CD4-positive, alpha-beta memory T cell (primary cell): ENCODE measurements around the gene TRAF6. TPM values are rescaled to one million over a fixed set of nuclear protein-coding genes. Genes with fewer than 3 reads are reported as not detected.

Source experiments
- CTCF ChIA-PET: fragments of 350-600 bp; sonication (Branson Sonifier 250); formaldehyde crosslinking; loops from one replicate; lab custom pipeline; 2021; ENCODE audit warnings: inconsistent platforms; ENCODE audit not compliant: partially characterized antibody; lab: Charles Lee
- POLR2A ChIA-PET: fragments of 350-600 bp; sonication (Branson Sonifier 250); formaldehyde crosslinking; loops from one replicate; lab custom pipeline; 2021; ENCODE audit not compliant: partially characterized antibody; lab: Charles Lee
- DNase-seq, 5 donors: peaks; one replicate each; pipeline versions ENCODE4 v3.0.0 to v3.0.0-alpha.2; 2020 to 2022; ENCODE audit warnings: mixed read lengths in 1 of 5
- H3K27ac ChIP-seq: one replicate; pipeline ENCODE4 v1.7.0; 2013; ENCODE audit warnings: low read depth, low read length
- H3K27me3 ChIP-seq: 2 replicates; pipeline ENCODE4 v1.7.0; 2013; ENCODE audit warnings: mild to moderate bottlenecking, low read length, moderate library complexity; ENCODE audit not compliant: insufficient read depth
- H3K36me3 ChIP-seq: 2 replicates; pipeline ENCODE4 v1.7.0; 2013; ENCODE audit warnings: mild to moderate bottlenecking, low read length, moderate library complexity; ENCODE audit not compliant: insufficient read depth
- H3K4me1 ChIP-seq: 2 replicates; pipeline ENCODE4 v1.7.0; 2013; ENCODE audit warnings: mild to moderate bottlenecking, low read length, moderate library complexity; ENCODE audit not compliant: insufficient read depth
- H3K4me3 ChIP-seq, 2 donors: one replicate each; pipeline ENCODE4 v1.7.0; 2013; ENCODE audit warnings: low read length in 2 of 2, mild to moderate bottlenecking in 1 of 2
- H3K9me3 ChIP-seq, 2 donors: one replicate each; pipeline ENCODE4 v1.7.0; 2013; ENCODE audit warnings: low read length in 2 of 2, control low read depth in 1 of 2; ENCODE audit not compliant: control insufficient read depth in 1 of 2
- H3K27ac Mint-ChIP-seq, 7 donors: one replicate each; pipeline ENCODE4 v1.8.0; 2020 to 2021; ENCODE audit warnings: mixed read lengths in 7 of 7, mild to moderate bottlenecking in 6 of 7, inconsistent platforms in 3 of 7, moderate library complexity in 3 of 7
- H3K27me3 Mint-ChIP-seq, 2 donors: one replicate each; pipeline ENCODE4 v1.8.0; 2020 to 2021; ENCODE audit warnings: mixed read lengths in 2 of 2
- H3K36me3 Mint-ChIP-seq, 2 donors: one replicate each; pipeline ENCODE4 v1.8.0; 2020 to 2021; ENCODE audit warnings: mixed read lengths in 2 of 2, inconsistent platforms in 1 of 2, mild to moderate bottlenecking in 1 of 2
- H3K4me1 Mint-ChIP-seq, 4 donors: one replicate each; pipeline ENCODE4 v1.8.0; 2020 to 2021; ENCODE audit warnings: mixed read lengths in 4 of 4, mild to moderate bottlenecking in 1 of 4
- H3K4me3 Mint-ChIP-seq, 8 donors: one replicate each; pipeline ENCODE4 v1.8.0; 2020 to 2021; ENCODE audit warnings: mixed read lengths in 8 of 8, mild to moderate bottlenecking in 7 of 8, moderate library complexity in 6 of 8, inconsistent platforms in 3 of 8
- H3K9me3 Mint-ChIP-seq, 8 donors: one replicate each; pipeline ENCODE4 v1.8.0; 2020 to 2021; ENCODE audit warnings: mixed read lengths in 8 of 8, mild to moderate bottlenecking in 5 of 8, inconsistent platforms in 3 of 8, moderate library complexity in 1 of 8
- intact Hi-C: fragments of 100-400 bp; cut with micrococcal nuclease; formaldehyde crosslinking; loops from one replicate; pipeline ENCODE4 v1.15.1; 2023
- polyA plus RNA-seq, 2 donors: library from polyadenylated mRNA; unstranded; fragments of 300-500 nt; fragmentation: Illumina TruSeq; gene quantifications; one replicate each; pipeline ENCODE4 v1.2.3, GENCODE V29; 2021
- total RNA-seq, 2 experiments: library from RNA; stranded (reverse); gene quantifications; one replicate each; pipeline ENCODE4 v1.2.3, GENCODE V29; 2021

Gene TRAF6
- total and polyA plus RNA-seq, 4 experiments from 2014 or later = 10.3 to 23.7 (median 17.1) TPM

DNA sequence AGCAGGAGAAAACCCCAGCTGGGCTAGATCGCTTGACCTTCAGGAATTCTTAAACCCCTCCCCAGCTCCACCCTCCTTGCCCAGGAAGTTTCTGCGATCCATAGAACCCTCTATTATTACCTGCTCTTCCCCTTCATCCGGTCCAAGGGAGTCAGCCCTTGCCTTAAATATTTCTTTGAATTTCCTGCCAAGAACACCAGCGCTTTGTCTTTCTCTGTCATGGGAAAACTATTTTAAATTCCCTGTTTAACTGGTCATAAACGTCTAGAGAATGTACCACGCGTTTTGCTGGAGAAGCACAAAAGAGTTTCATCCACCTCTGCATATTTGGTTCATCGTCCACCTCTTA is 496 bp upstream of the TRAF6 start:
- peak overlapping the region; percentile 80 to 98 (median 96) for H3K27ac Mint-ChIP-seq
- peaks cover 23 to 38% (median 27%) of the 10 kb centered on the region in 4 donors for H3K4me1 Mint-ChIP-seq
- intact Hi-C loops = loop anchor here (1.0 to 2.0 kb wide), 2 partner anchors 221 to 848 kb away; partner anchors contain the start of genes COMMD9 and TRIM44
- peaks cover 0 to 1% (median 0%) of the 10 kb centered on the region in 8 donors for H3K9me3 Mint-ChIP-seq
- peaks cover 0 to 6% of the 10 kb centered on the region in 2 donors for H3K27me3 Mint-ChIP-seq
- peaks cover 29% of the 10 kb centered on the region for H3K4me1 ChIP-seq
- ChIA-PET POLR2A (interaction anchor here (0.6 to 1.8 kb wide), 5 partner anchors 10 to 221 kb away, joined by 3 to 9 read pairs (median 3); partner anchors contain the start of gene COMMD9), CTCF (interaction anchor here (1.0 to 3.2 kb wide), 17 partner anchors 9 to 222 kb away, joined by 3 to 26 read pairs (median 5); partner anchors contain the start of gene COMMD9)
- H3K4me3 Mint-ChIP-seq = peak overlapping the region; percentile 94 to 99 (median 98)
- peaks cover 0 to 9% of the 10 kb centered on the region in 2 donors for H3K36me3 Mint-ChIP-seq
- no peaks in the 10 kb centered on the region for H3K36me3 ChIP-seq
- peak overlapping the region; percentile 78 for H3K27ac ChIP-seq
- H3K9me3 ChIP-seq = no peaks in the 10 kb centered on the region
- no peak for DNase-seq
- peak overlapping the region; percentile 63 to 96 for H3K4me3 ChIP-seq
- peaks cover 5% of the 10 kb centered on the region for H3K27me3 ChIP-seq

DNA sequence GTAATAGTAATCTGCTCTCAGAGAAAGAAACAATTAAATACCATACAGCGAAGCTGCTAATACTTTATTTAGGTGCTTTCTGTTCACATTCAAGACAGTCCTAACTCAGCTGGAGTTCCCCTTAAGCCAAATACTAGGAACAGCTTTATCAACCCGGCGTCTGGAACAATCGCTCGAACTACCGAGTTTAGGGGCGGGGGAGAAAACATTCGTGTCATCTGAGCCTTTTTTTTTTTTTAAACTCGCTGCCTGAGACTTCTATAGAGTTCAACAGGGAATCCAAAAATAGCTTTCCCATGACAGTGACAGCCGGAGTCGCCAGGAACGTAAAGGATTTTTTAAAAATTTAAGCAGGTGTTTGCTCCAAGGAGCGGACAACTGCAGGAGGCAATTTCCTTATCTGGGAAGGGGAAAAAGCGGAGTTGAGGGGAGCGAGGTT is 852 bp downstream of the TRAF6 start:
- H3K27ac ChIP-seq = peak overlapping the region; percentile 78
- POLR2A ChIA-PET = interaction anchor here (0.6 to 1.8 kb wide), 8 partner anchors 16 to 222 kb away, joined by 3 to 4 read pairs (median 3); no protein-coding TSS in a partner anchor
- Mint-ChIP-seq H3K9me3 (peaks cover 0 to 1% (median 0%) of the 10 kb centered on the region in 8 donors), H3K4me1 (peaks cover 32 to 50% (median 38%) of the 10 kb centered on the region in 4 donors), H3K27ac (peak overlapping the region; percentile 93 to 98 (median 96)), H3K4me3 (peak overlapping the region; percentile 94 to 99 (median 98)), H3K27me3 (peaks cover 0 to 4% of the 10 kb centered on the region in 2 donors), H3K36me3 (peaks cover 3 to 17% of the 10 kb centered on the region in 2 donors)
- peak overlapping the region; percentile 63 to 96 for H3K4me3 ChIP-seq
- intact Hi-C loops = loop anchor here (2.0 kb wide), 1 partner anchor 16 kb away; no protein-coding TSS in a partner anchor
- H3K27me3 ChIP-seq = no peaks in the 10 kb centered on the region
- DNase-seq = peak; percentile 14 to 68 (median 19)
- CTCF ChIA-PET = interaction anchor here (0.7 to 3.2 kb wide), 12 partner anchors 12 to 1439 kb away, joined by 3 to 26 read pairs (median 5); partner anchors contain the start of gene COMMD9
- H3K9me3 ChIP-seq = no peaks in the 10 kb centered on the region
- no peaks in the 10 kb centered on the region for H3K36me3 ChIP-seq
- peaks cover 37% of the 10 kb centered on the region for H3K4me1 ChIP-seq

DNA sequence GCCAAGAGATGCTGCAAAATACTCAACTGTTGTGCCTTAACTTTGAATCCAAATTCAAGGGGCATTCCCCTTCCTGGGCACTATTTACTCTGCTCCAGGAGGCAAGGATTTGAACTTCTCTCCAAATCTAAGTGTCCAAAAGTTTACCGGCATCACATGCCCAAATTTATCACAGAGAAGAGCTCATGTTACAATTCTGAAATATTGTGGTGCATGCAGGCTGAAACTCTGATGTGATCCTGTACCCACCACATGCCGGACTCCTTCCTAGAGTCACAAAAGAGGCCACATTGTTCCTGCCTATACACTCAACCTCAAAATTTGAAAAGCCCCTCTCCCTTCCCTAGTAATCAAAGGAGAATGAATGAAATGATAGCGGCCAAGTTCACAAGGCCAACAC is 1.3 kb downstream of the TRAF6 start:
- Histone ChIP-seq H3K4me3 (peak overlapping the region; percentile 63 to 96), H3K27me3 (no peaks in the 10 kb centered on the region), H3K4me1 (peaks cover 37% of the 10 kb centered on the region), H3K36me3 (no peaks in the 10 kb centered on the region), H3K27ac (peak overlapping the region; percentile 78), H3K9me3 (no peaks in the 10 kb centered on the region)
- Mint-ChIP-seq H3K4me1 (peaks cover 34 to 54% (median 40%) of the 10 kb centered on the region in 4 donors), H3K27me3 (peaks cover 0 to 4% of the 10 kb centered on the region in 2 donors), H3K9me3 (peaks cover 0 to 1% (median 0%) of the 10 kb centered on the region in 8 donors), H3K4me3 (peak overlapping the region; percentile 94 to 99 (median 98)), H3K36me3 (peaks cover 6 to 18% of the 10 kb centered on the region in 2 donors), H3K27ac (peak overlapping the region; percentile 93 to 98 (median 96))
- DNase-seq = no peak
- ChIA-PET CTCF (interaction anchor here (0.7 to 3.2 kb wide), 11 partner anchors 11 to 1439 kb away, joined by 3 to 26 read pairs (median 5); partner anchors contain the start of gene COMMD9), POLR2A (interaction anchor here (0.8 to 1.8 kb wide), 6 partner anchors 16 to 219 kb away, joined by 3 to 4 read pairs (median 3); no protein-coding TSS in a partner anchor)
- intact Hi-C loops = loop anchor here (2.0 kb wide), 1 partner anchor 16 kb away; no protein-coding TSS in a partner anchor

DNA sequence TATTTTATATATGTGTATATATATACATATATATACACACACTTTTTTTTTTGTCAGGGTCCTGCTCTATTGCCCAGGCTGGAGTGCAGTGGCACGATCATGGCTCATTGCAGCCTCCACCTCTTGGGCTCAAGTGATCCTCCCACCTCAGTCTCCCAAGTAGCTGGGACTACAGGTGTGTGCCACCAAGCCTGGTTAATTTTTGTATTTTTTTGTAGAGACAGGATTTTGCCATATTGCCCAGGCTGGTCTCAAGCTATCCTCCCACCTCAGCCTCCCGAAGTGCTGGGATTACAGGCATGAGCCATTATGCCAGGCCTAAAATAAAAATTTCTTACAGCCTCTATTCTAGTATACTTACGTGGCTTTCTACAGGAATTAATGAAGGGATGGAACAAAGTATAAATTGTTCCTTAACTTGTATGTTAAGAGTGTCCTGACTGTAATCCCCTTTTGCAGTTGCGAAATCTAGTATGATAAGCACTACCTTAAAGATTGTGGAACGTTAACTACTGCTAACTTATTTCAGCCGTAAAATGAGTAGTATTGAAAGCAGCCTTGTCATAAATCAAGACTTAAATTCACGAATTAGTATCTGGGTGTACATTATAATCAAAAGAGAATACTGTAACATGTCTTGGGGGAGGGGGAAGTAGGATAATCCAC is 2.1 kb downstream of the TRAF6 start:
- H3K4me3 ChIP-seq = no peak overlapping the region
- Mint-ChIP-seq H3K4me3 (peak overlapping the region; percentile 94 to 99 (median 98)), H3K36me3 (peaks cover 6 to 18% of the 10 kb centered on the region in 2 donors), H3K27ac (peak overlapping the region; percentile 11 to 98 (median 70)), H3K9me3 (peaks cover 0 to 1% (median 0%) of the 10 kb centered on the region in 8 donors), H3K27me3 (peaks cover 0 to 2% of the 10 kb centered on the region in 2 donors), H3K4me1 (peaks cover 36 to 54% (median 42%) of the 10 kb centered on the region in 4 donors)
- ChIA-PET POLR2A (interaction anchor here (1.0 to 1.2 kb wide), 2 partner anchors 127 to 215 kb away, joined by 3 read pairs; no protein-coding TSS in a partner anchor), CTCF (interaction anchor here (0.8 to 3.2 kb wide), 7 partner anchors 11 to 218 kb away, joined by 3 to 26 read pairs (median 7); partner anchors contain the start of gene COMMD9)
- peaks cover 37% of the 10 kb centered on the region for H3K4me1 ChIP-seq
- no peak for DNase-seq
- H3K27me3 ChIP-seq = no peaks in the 10 kb centered on the region
- peak overlapping the region; percentile 78 for H3K27ac ChIP-seq
- H3K36me3 ChIP-seq = peaks cover 4% of the 10 kb centered on the region
- intact Hi-C loops = loop anchor here (2.0 kb wide), 1 partner anchor 15 kb away; no protein-coding TSS in a partner anchor
- H3K9me3 ChIP-seq = no peaks in the 10 kb centered on the region

DNA sequence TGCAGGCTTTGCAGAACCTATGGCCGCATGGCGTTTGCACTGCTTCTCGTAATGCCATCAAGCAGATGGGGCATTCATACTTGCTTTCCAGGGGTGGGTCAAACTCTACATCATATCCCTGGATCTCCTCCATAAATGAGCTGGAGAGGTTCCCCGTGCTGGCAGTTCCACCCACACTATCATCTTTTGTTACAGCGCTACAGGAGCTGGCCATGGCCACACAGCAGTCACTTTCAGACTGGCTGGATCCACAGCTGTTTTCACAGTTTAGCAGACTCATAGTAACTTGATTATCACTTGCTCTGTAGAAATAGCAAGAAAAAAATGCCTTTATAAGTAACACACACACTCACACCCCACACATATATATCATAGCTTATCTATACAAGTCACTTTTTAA is 8.8 kb downstream of the TRAF6 start:
- ChIA-PET CTCF (interaction anchor here (0.9 to 6.7 kb wide), 7 partner anchors 8 to 679 kb away, joined by 3 to 82 read pairs (median 7); partner anchors contain the start of gene TRAF6), POLR2A (interaction anchor here (1.7 kb wide), 1 partner anchor 211 kb away, joined by 3 read pairs; no protein-coding TSS in a partner anchor)
- H3K4me3 Mint-ChIP-seq = no peak overlapping the region
- intact Hi-C loops = no loop called here
- peaks cover 30 to 55% of the 10 kb centered on the region in 2 donors for H3K36me3 Mint-ChIP-seq
- Histone ChIP-seq H3K27ac (no peak overlapping the region), H3K4me3 (no peak overlapping the region), H3K4me1 (peaks cover 14% of the 10 kb centered on the region), H3K9me3 (no peaks in the 10 kb centered on the region), H3K27me3 (no peaks in the 10 kb centered on the region), H3K36me3 (peaks cover 36% of the 10 kb centered on the region)
- H3K27me3 Mint-ChIP-seq = no peaks in the 10 kb centered on the region
- no peaks in the 10 kb centered on the region for H3K9me3 Mint-ChIP-seq
- DNase-seq = no peak
- peak overlapping the region in 3 of 7 donors; percentile 9 to 69 (median 46) for H3K27ac Mint-ChIP-seq
- peaks cover 25 to 45% (median 37%) of the 10 kb centered on the region in 4 donors for H3K4me1 Mint-ChIP-seq

DNA sequence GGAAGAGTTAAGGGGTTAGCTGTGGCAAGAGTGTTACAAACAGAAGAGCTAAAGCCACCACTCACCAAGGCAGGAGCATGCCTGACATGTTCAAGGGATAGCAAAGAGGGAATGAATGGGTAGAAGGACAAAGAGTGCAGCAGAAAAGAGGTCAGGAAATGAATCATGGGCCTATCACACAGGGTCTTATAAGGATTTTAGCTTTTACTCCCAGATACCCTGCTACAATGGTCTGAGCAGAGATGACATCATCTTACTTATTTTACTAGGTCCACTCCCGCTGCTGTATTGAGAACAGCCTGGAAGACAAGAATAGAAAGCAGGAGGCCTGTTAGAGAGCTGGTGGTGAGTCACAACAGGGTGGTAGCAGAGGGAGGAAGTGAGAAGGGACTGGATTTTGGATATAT is 9.8 kb downstream of the TRAF6 start:
- peaks cover 30 to 56% of the 10 kb centered on the region in 2 donors for H3K36me3 Mint-ChIP-seq
- H3K4me3 ChIP-seq = no peak overlapping the region
- peak overlapping the region in 3 of 7 donors; percentile 65 to 71 (median 69) for H3K27ac Mint-ChIP-seq
- H3K36me3 ChIP-seq = peaks cover 41% of the 10 kb centered on the region
- peaks cover 6% of the 10 kb centered on the region for H3K4me1 ChIP-seq
- H3K27me3 ChIP-seq = no peaks in the 10 kb centered on the region
- intact Hi-C loops = no loop called here
- ChIA-PET CTCF (interaction anchor here (0.9 to 6.7 kb wide), 6 partner anchors 7 to 208 kb away, joined by 3 to 82 read pairs (median 4); partner anchors contain the start of gene TRAF6), POLR2A (interaction anchor here (0.8 to 1.7 kb wide), 2 partner anchors 10 to 210 kb away, joined by 3 read pairs; no protein-coding TSS in a partner anchor)
- H3K4me3 Mint-ChIP-seq = no peak overlapping the region
- no peak overlapping the region for H3K27ac ChIP-seq
- no peaks in the 10 kb centered on the region for H3K9me3 ChIP-seq
- H3K27me3 Mint-ChIP-seq = no peaks in the 10 kb centered on the region
- DNase-seq = no peak
- H3K9me3 Mint-ChIP-seq = no peaks in the 10 kb centered on the region
- peaks cover 15 to 36% (median 29%) of the 10 kb centered on the region in 4 donors for H3K4me1 Mint-ChIP-seq
